GM19099 (cell line): ENCODE results near the gene PIK3R6.

Experiments used
- POLR2A ChIP-seq: IDR thresholded peaks from 3 replicates; pipeline ENCODE4 v1.6.1; 2011; ENCODE audit warnings: low read depth; ENCODE audit not compliant: insufficient read length; ENCODE audit errors: extremely low read depth

Gene PIK3R6

GRCh38 chr17:8898636-8899035, 31.2 kb upstream of the PIK3R6 start:
- no peak for TF ChIP-seq POLR2A

DNA sequence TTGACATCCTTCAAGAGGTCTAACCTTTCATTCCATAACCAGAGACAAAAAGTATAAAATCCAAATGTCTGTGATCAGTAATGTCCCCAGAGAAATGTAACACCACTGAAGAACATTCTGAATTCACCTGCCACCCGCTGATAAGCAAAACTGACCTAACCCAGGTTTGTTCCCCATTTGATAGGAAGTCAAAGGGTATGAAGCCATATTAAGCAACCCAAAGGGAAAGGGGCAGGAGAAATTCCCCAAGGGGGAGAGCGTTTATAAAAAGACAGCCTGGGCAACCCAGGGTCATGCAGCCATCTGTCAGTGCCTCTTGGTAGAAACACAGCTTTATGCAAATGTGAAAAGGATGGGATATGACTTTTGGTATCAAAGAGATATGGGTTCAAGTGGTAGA, 30.7 kb upstream of the PIK3R6 start:
- TF ChIP-seq POLR2A, result no peak

DNA sequence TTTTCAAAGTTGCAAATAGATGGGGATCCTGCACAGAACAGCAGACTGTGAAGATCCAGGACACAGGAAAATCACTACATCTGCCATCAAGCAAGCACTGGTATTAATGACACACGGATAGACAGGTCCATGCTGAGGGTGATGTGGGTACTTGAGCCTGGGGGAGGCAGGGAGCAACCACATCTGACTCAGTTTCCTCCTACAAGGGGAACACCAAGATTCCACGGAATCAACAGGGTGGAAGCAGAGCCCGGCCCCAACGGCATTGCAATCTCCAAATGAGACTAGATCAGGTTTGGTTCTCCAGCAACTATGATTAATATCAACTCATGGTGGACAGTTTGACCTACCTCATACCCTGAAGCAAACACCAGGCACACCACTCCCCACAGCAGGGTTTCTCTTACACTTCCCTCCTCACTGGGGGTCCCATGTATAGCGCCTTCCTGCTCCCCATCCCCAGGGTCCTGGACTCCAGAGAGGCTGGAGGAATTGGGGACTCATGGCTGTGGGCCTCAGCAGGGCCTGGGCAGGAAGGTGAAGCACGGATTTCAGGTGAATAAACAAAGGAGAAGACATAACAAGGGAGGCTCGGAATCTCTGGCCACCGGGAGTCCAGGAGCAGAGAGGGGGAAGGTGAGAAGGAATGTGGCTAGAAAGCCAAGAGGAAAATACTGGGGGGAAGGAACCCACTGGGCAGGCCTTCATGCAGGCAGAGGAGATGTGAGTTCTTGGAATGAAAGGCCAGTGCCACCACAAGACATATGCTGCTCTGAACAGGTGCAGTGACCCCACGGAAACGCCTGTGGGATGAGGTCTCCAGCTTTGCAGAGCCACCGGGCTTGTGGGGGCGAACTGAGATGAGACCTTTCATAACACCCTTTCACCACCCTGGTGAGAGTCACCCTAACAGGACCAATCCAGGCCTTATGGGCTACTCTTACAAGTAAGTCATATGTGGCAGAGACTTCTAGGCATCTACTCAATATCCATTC, 29.5 kb upstream of the PIK3R6 start:
- TF ChIP-seq POLR2A, result no peak

- no peak for TF ChIP-seq POLR2A
Measured at GRCh38 chr17:8896087-8896486, 28.6 kb upstream of the PIK3R6 start.

DNA sequence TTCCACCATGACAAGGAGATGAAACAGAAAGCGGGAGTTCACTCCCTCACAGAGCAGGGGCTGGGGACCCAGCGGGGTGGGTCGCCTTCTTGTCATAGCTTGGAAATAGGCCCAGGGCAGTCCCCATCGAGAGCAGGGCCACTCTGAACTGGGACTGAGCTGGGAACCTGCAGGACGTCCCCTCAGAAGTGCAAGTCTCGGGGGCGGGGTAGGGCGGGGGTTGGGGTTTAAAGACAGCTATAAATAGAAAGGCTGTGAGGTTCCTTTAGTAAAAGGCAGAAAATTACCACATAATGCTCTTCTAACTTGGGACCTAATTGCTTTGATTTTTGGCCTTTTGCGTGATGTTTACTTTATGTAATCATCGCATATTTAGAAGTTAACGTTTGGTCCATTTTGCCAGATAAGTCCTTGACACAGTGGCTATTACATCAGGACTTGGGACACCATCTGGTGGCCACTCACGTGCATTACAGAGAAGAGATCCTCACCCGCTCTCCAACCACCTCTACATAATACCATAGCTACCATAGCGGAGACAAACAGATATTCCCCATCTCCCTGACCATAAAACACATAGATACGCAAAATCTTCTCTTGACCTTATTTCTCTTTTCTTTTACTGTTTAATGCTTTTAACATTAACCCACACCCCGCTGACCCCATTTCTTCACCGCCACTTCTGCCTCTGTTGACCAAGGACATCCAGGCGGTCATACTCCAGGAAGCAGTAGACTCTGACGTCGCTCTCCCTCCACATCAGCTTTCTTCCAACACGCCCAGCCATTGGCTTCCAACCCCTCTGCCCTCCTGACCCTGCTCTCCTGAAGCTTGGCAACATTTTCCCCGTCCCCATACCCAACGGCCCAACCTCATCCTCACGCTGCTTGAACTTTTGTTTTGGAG, 27.5 kb upstream of the PIK3R6 start:
- no peak for TF ChIP-seq POLR2A

- TF ChIP-seq POLR2A, result no peak
Measured at GRCh38 chr17:8894202-8894671, 26.8 kb upstream of the PIK3R6 start.

DNA sequence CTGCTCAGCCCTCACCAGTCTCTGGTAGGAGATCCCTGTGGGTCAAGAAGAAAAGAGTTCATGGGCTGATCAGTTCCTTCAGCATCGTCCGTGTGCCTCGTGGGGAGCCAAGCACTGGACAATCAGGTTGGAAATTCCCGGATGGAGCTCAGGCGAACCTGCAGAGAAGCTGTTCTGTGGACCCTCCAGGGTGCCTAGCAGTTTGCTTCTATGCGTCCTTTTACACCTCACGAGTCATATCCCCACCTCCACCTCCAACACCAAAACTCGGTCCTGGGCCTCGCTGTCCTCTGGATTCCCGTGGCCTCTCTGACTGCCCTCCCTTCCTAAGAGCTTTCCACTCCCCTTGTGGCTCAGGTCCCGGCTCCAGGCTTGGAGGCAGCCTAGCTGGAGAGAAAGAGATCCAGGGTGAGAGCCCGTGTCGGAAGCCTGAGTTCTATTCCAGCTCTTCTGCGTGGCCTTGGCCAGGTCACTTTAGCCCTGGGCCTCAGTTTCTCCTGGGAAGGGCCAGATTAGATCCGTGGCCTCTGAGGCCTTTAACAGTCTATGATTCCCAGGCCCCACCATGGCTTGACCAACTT, 26.2 kb upstream of the PIK3R6 start:
- no peak for TF ChIP-seq POLR2A

DNA sequence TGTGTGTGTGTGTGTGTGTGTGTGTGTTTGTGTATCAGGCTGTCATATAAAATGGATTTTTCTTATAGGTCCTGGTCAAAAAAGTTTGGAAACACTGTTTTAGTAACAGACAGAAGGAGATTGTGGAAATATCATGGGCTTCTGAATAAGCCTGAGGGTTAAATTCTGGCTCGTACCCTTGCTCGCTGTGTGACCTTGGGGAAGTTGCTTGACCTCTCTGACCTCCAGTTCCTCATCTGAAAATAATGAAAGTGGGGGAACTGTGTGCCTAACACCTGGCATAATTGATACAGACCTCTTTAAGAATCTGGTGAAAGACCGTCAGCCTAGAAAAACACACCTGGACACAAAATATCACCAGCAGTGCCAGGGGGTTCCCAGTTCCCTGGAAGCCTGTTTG, 25.6 kb upstream of the PIK3R6 start:
- no peak for TF ChIP-seq POLR2A

DNA sequence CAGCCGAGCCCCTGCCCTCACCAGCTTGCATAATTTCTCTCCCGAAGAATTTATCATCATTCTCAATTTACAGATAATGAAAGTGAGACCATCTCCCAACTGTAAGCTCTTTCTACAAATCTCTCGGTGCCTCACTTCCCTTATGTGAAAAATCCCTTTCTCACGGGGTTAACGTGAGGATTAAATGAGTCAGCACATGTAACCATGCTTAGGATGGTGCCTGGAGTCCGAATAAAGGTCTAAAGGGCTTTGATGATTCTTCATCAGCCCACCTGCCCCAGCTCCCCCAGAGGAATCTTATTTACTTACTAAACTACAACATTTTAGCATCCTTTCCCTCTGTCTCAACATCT, 24.8 kb upstream of the PIK3R6 start:
- no peak for TF ChIP-seq POLR2A

DNA sequence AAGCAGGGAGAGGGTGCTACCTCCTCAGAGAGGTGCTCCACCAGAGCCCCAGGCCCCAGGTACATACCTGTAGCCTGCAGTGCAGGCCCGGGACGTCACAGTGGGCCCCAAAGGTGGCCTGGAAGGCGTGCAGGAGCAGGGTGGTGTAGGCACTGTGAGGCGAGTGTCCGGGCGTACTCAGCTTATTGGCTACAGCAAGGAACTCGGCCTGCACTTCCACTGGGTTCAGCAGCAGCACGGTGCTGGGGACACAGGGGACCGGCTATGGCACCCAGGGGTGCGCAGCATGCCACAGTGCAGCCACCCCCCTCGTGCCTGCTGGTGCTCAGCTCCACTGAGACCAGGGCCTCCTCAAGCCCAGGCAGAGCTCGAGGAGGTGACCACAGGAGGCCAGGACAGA, 23.2 kb upstream of the PIK3R6 start:
- TF ChIP-seq POLR2A, result no peak

- no peak for TF ChIP-seq POLR2A
Measured at GRCh38 chr17:8889458-8890210, 22.2 kb upstream of the PIK3R6 start.

- TF ChIP-seq POLR2A, result no peak
Measured at GRCh38 chr17:8888704-8889302, 21.3 kb upstream of the PIK3R6 start.

DNA sequence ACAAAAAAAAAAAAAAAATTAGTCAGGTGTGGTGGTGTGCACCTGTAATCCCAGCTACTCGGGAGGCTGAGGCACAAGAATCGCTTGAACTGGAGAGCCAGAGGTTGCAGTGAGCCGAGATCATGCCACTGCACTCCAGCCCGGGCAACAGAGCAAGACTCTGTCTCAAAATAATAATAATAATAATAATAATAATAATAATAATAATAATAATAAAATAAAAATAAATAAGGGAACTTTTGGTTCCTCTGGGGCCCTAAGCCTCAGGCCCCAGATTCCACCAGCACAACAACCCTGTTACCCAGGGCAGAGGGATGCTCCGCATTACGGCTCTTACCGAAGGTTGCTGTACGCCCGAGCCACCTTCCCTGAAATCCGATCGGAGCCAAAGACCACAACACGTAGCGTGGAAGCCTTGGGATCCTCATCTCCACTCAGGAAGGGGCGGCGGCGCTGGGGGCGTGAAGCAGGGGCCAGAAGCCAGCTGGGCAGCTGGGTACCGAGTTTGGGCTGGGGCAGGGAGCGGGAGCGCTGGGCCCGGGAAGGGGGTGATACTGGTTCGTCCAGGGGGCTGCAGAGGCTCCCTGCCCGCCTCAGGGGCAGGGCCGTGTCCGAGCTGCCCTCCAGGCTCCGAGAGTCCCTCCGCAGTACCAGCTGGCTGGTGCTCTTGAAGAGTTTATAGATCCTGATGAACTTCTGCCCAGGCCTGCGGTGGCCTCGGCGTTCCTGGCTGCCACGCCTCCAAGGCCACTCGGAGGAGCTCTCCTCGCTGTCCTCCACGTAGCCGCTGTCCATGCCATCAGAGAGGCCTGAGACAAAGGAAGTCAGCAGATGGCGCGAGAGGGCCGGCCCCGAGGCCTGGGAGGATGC, 20.6 kb upstream of the PIK3R6 start:
- TF ChIP-seq POLR2A, result no peak
